Right lobe of liver (tissue), 6 donors: ENCODE results near the gene RASSF7. TPM values are rescaled to one million over a fixed set of nuclear protein-coding genes. Genes with fewer than 3 reads are reported as not detected.

ENCODE experiments used
- ATAC-seq, 4 donors: fragments of 200-7000 bp; cut with Tn5 transposase; one replicate each; pipeline ENCODE4 v1.9.1; 2020; ENCODE audit warnings: mild to moderate bottlenecking in 4 of 4, moderate library complexity in 4 of 4
- DNase-seq, 3 donors: peaks; one replicate each; pipeline ENCODE4 v3.0.0-alpha.2; 2020
- H3K27ac ChIP-seq, 3 donors: fragments of 200-600 bp; one replicate each; pipeline ENCODE4 v1.8.0; 2022
- H3K27me3 ChIP-seq, 2 donors: fragments of 200-600 bp; one replicate each; pipeline ENCODE4 v1.8.0; 2022
- H3K36me3 ChIP-seq, 4 donors: fragments of 200-600 bp; sonication (generic) in 1 of 4; one replicate each; pipeline versions ENCODE4 v1.5.1 to v1.8.0; 2017 to 2022; ENCODE audit warnings: control low read depth in 1 of 4
- H3K4me1 ChIP-seq, 4 donors: fragments of 200-600 bp; sonication (generic) in 1 of 4; one replicate each; pipeline versions ENCODE4 v1.5.1 to v1.8.0; 2017 to 2022; ENCODE audit warnings: control low read depth in 1 of 4
- H3K4me3 ChIP-seq, 3 donors: fragments of 200-600 bp; one replicate each; pipeline ENCODE4 v1.8.0; 2022
- H3K9me3 ChIP-seq, 4 donors: fragments of 200-600 bp; sonication (generic) in 1 of 4; one replicate each; pipeline versions ENCODE4 v1.5.1 to v1.8.0; 2017 to 2022; ENCODE audit warnings: control low read depth in 1 of 4
- POLR2A ChIP-seq: fragments of 450-650 bp; IDR thresholded peaks from one replicate; pipeline ENCODE4 v1.6.1; 2017; ENCODE audit warnings: antibody characterized with exemption, mild to moderate bottlenecking
- WGBS: methylation state at CpG from one replicate; pipeline ENCODE4 v1.1.6; 2018; ENCODE audit warnings: low coverage, low lambda C conversion rate; ENCODE audit not compliant: insufficient coverage; ENCODE audit errors: missing lambda C conversion rate; 5-methylcytosine and 5-hydroxymethylcytosine counted together
- intact Hi-C, 2 donors: fragments of 100-400 bp; cut with DNase I; formaldehyde crosslinking; loops; one replicate each; pipeline versions ENCODE4 v1.11.2 to v1.14.1; 2022
- total RNA-seq, 6 experiments: library from RNA; depleted of rRNA in 2 of 6; stranded (reverse); fragments of >200 nt in 2 of 6; fragmentation: NEBNext Ultra II Directional in 3 of 6; extraction: Animal tissue kit (Norgen Biotek cat#: 25700) in 3 of 6; gene quantifications; one replicate each; pipeline versions ENCODE4 v1.1.0 to v1.2.4, GENCODE V29; 2016 to 2023
- TF ChIP-seq, protein P1 (sequence below), 4 donors: fragments of 200-600 bp in 3 of 4; fragments of 450-650 bp in 1 of 4; IDR thresholded peaks; one replicate each; pipeline versions ENCODE4 v1.5.1 to v1.8.0; 2016 to 2022; ENCODE audit warnings: antibody characterized with exemption in 4 of 4, mild to moderate bottlenecking in 2 of 4
- donor health status: DM: no; HTN: yes; CAD: no.
- donor health status: DM: no; HTN: no; CAD: no.
- donor health status: DM: no; HTN: no; CAD: no.
- donor health status: DM: no; HTN: yes; CAD: no.
- donor health status: DM: no; HTN: yes; CAD: no.

RASSF7 gene
- total RNA-seq, 6 experiments from 2014 or later: 20.5 to 61.1 (median 39.5) TPM

DNA sequence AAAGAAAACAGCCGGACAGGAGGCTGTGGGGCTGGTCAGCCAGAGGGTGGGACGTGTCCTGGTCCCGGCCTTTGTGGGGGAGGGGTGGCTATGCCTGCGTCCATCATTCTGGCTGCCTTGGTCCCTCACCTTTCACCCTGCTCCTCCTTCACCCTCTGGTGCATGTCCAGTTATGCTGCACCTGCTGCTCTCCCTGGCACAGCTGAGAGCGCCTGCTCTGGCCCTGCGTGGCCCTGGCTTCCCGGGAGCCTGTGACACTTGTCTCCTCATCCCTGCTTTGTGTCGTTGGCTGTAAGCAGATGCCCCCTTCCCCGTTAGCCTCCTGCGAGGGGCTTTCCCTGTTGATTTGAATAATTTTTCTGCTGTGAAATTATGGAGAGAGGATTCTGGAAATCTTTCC, 32.1 kb downstream of the RASSF7 start:
- Histone ChIP-seq H3K4me3 (no peak overlapping the region), H3K36me3 (peaks cover 0 to 88% (median 33%) of the 10 kb centered on the region in 4 donors), H3K9me3 (no peaks in the 10 kb centered on the region), H3K27me3 (no peaks in the 10 kb centered on the region), H3K27ac (no peak overlapping the region), H3K4me1 (peaks cover 0 to 9% (median 4%) of the 10 kb centered on the region in 4 donors)
- WGBS: 77% methylated on average over 9 of the region's 10 CpGs
- intact Hi-C loops: no loop called here
- no peak for DNase-seq
- ATAC-seq: no peak
- TF ChIP-seq, protein P1, sequence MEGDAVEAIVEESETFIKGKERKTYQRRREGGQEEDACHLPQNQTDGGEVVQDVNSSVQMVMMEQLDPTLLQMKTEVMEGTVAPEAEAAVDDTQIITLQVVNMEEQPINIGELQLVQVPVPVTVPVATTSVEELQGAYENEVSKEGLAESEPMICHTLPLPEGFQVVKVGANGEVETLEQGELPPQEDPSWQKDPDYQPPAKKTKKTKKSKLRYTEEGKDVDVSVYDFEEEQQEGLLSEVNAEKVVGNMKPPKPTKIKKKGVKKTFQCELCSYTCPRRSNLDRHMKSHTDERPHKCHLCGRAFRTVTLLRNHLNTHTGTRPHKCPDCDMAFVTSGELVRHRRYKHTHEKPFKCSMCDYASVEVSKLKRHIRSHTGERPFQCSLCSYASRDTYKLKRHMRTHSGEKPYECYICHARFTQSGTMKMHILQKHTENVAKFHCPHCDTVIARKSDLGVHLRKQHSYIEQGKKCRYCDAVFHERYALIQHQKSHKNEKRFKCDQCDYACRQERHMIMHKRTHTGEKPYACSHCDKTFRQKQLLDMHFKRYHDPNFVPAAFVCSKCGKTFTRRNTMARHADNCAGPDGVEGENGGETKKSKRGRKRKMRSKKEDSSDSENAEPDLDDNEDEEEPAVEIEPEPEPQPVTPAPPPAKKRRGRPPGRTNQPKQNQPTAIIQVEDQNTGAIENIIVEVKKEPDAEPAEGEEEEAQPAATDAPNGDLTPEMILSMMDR (IDR thresholded peaks at IDR 0.05): no peak
- TF ChIP-seq POLR2A: no peak

DNA sequence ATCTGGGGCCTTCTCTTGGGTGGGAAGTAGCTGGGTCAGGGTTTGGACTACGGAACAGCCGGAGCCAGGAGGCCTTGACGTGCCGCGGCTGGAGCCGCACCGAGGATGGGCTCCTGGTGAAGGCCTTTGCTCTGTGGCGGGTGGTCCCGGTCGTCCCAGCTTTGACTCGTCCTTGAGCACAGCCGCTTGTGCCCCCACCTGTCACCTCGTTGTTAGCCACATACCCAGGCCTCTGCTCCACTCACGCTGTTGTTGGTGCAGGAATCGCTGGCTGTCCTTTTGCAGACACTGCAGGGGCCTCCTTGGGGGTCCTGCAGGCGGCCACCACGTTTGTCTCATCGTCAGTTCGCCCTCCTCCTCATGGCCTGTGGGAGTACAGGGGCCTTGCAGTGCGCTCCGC, 32.6 kb downstream of the RASSF7 start:
- 100% methylated on average over 5 of the region's 21 CpGs for WGBS
- no peaks in the 10 kb centered on the region for H3K27me3 ChIP-seq
- intact Hi-C loops: no loop called here
- ATAC-seq: no peak
- no peak for DNase-seq
- H3K4me3 ChIP-seq: no peak overlapping the region
- no peaks in the 10 kb centered on the region for H3K9me3 ChIP-seq
- peaks cover 0 to 93% (median 36%) of the 10 kb centered on the region in 4 donors for H3K36me3 ChIP-seq
- H3K27ac ChIP-seq: no peak overlapping the region
- peaks cover 0 to 5% (median 2%) of the 10 kb centered on the region in 4 donors for H3K4me1 ChIP-seq
- TF ChIP-seq POLR2A: no peak
- TF ChIP-seq, protein P1 (IDR thresholded peaks at IDR 0.05): no peak

DNA sequence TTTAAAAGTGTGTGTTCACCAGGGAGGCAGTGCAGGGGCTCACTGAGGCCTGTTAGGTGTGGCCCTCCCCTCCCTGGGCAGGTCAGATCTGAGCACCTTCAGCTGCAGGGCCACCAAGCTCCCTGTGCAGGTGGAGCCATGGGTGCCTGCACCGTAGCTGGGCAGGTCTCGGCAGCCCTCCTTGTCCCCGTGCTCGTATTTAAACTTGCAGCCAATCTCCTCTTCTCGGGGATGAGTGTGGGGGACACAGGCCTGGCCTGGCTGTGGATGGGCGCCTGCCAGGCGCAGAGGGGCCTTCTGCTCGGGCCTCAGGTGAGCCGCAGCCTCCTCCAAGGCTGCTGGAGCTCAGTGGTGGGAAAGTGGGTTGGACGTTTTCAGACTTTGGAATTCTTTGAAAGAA, 34.6 kb downstream of the RASSF7 start:
- Histone ChIP-seq H3K27me3 (no peaks in the 10 kb centered on the region), H3K4me3 (no peak overlapping the region), H3K9me3 (no peaks in the 10 kb centered on the region), H3K36me3 (peaks cover 0 to 93% (median 42%) of the 10 kb centered on the region in 4 donors), H3K27ac (no peak overlapping the region), H3K4me1 (no peaks in the 10 kb centered on the region)
- intact Hi-C loops: no loop called here
- no peak for TF ChIP-seq POLR2A
- TF ChIP-seq, protein P1 (IDR thresholded peaks at IDR 0.05): no peak
- 96% methylated on average over 4 of the region's 10 CpGs for WGBS
- no peak for DNase-seq
- ATAC-seq: no peak

DNA sequence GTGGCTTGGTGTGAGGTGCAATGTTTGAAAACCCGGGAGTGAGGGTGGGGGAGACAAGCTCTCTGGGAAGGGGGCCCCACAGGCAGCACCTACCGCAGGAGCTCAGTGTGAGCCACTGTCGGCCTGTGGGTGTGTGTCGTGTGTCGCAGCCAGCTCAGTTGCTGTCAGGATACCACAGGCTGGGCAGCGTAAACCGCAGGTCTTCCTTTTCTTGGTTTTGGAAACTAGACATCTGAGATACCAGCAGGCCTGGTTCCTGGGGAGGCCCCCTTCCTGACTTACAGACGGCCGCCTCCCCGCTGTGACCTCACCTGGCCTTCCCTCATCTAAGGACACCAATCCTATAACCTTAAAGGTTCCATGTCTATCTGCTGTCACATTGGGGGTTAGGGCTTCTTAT, 35.6 kb downstream of the RASSF7 start:
- Histone ChIP-seq H3K27ac (no peak overlapping the region), H3K36me3 (peaks cover 0 to 91% (median 41%) of the 10 kb centered on the region in 4 donors), H3K27me3 (no peaks in the 10 kb centered on the region), H3K4me3 (no peak overlapping the region), H3K9me3 (no peaks in the 10 kb centered on the region), H3K4me1 (no peaks in the 10 kb centered on the region)
- WGBS: 80% methylated on average over 1 of the region's 10 CpGs
- DNase-seq (no peak), ATAC-seq (no peak)
- no peak for TF ChIP-seq POLR2A
- TF ChIP-seq, protein P1 (IDR thresholded peaks at IDR 0.05): no peak
- intact Hi-C loops: no loop called here
